ENCODE results near the gene SPINT2.
"Not testable (repeated sequence)": the region's sequence is repeated elsewhere in the genome, so short reads cannot be mapped to it uniquely, and the experiment has no call there.

The SPINT2 gene

DNA sequence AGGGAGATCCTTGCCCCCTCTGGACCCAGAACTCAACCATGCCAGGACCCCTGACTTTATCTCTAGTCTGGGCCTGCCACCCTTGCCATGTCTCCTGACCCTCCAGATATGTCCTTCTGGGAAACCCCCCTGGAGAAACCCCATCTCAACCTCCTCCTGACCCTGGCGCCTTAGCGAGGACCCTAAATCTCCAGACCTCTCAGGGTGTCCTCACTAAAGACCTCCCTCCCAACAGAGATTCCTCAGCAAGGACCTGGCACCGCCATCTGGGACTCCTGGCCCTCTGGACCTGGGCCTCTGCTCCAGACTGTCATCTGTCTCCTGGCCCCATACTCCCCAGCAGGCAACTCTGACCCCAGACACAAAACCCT lies 56.6 kb downstream of the SPINT2 start:
- no peak for DNase-seq (ENCODE audit: low read depth)

DNA sequence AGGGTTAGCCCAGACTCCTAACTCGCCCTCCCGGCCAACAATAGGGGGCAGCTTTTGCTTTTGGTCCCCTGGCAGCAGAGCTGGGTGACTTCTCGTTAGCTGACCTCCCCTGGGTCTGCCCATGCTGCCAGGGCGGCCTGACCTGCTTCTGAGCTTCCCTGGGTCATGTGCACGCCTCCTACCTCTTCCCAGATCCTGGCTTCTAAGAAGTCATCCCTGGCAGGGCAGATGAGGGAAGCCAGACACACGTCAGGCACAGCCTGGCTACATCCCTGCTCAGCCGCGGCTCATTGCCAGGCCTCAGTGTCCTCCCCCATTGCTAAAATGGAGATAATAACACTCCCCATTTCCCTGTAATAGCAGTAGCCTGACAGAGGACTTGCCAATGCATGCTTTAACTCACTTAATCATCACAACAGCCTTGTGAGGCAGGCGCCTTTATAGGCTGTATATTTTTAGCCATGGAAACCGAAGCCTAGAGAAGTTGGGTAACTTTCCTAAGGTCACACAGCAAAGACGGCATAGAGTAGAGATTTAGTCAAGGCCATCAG lies 57.3 kb downstream of the SPINT2 start:
- no peak for DNase-seq (ENCODE audit: low read depth)

DNA sequence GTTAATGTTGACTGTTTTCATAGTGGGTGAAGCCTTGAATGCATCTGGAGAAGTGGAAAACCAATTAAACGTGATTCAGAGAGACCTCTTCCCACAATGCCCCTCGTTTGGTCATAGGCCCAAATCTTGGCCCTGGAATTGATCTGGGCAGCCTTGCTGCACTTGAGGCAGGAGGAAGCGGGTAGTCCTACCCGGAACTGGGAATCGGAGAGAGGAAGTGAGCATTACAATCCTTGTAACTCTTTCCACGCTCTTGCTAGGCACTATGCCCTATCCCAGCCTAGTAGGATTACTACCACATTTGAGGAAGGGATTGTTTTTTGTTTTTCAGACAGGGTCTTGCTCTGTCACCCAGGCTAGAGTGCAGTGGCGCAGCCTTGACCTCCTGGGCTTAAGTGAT lies 58.9 kb downstream of the SPINT2 start:
- DNase-seq (ENCODE audit: low read depth) = no peak

DNA sequence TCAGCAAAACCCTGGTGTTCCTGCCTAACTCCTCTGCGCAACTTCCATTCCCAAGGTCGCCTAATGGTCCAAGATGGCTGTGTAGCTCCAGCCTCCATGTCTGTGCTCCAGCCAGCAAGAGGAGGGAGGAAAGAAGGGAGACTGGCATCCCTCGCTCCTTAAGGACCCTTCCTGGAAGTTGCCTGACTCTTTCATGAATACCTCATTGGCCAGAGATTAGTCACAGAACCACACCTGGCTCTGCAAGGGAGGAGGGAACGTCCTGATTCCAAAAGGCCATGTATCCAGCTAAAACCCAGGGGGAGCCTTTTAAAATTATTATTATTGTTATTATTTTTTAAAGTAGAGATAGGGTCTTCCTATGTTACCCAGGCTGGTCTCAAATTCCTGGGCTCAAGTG lies 60.1 kb downstream of the SPINT2 start:
- no peak for DNase-seq (ENCODE audit: low read depth)

DNA sequence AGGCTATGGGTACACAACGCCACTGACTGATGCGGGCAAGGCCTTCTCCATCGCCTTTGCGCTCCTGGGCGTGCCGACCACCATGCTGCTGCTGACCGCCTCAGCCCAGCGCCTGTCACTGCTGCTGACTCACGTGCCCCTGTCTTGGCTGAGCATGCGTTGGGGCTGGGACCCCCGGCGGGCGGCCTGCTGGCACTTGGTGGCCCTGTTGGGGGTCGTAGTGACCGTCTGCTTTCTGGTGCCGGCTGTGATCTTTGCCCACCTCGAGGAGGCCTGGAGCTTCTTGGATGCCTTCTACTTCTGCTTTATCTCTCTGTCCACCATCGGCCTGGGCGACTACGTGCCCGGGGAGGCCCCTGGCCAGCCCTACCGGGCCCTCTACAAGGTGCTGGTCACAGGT lies 62.2 kb downstream of the SPINT2 start:
- no peak for DNase-seq (ENCODE audit: low read depth)

DNA sequence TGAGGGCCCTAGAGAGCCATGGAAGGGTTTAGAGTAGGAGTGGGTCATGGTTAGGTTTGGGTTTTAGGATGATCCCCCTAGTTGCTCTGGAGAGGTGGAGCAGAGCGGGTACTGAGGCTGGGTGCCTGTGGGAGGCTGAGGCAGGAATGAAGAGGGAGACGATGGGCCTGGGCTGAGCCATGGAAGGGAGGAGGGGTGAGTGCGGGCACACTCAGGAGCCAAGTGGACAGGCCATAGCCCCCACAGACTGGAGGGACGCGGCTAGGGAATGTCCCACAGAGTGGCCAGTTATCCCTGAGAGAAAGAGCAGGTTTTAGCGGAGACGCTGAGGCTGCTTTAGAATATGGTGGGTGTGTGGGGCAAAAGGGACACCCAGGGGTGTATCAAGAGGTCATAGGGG lies 65.3 kb downstream of the SPINT2 start:
- no peak for DNase-seq (ENCODE audit: low read depth)

DNA sequence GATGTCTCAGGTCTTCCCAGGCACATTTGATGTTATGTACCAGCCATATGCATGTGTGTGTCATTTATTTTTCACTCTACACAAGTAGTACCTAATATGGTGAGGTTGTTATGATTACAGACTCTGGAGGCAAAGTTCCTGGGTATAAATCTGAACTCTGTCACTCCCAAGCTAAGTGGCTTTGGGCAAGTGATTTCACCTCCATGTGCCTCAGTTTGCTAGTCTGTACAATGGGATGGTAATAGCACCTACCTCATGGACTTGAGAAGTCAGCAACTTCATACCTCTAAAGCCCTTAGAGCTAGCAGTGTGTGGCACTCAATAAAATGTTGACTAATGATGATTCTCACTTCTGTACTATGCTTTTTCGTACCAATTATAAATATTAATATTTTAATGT lies 67.4 kb downstream of the SPINT2 start:
- no peak for DNase-seq (ENCODE audit: low read depth)

DNA sequence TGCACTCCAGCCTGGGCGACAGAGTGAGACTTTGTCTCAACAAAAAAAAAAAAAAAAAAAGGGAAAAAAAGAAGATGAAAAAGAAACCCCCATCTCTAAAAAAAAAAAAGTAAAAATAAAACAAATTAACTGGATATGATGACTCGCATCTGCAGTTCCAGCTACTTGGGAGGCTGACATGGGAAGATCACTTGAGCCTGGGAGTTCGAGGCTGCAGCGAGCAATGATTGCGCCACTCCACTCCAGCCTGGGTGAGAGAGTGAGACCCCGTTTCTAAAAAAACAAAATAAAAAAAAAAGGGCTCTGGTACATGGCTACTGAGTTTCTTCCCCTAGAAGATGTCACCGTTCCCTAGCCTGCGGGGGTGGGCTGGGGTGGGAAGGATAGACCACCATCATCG lies 68.9 kb downstream of the SPINT2 start:
- no peak for DNase-seq (ENCODE audit: low read depth)

DNA sequence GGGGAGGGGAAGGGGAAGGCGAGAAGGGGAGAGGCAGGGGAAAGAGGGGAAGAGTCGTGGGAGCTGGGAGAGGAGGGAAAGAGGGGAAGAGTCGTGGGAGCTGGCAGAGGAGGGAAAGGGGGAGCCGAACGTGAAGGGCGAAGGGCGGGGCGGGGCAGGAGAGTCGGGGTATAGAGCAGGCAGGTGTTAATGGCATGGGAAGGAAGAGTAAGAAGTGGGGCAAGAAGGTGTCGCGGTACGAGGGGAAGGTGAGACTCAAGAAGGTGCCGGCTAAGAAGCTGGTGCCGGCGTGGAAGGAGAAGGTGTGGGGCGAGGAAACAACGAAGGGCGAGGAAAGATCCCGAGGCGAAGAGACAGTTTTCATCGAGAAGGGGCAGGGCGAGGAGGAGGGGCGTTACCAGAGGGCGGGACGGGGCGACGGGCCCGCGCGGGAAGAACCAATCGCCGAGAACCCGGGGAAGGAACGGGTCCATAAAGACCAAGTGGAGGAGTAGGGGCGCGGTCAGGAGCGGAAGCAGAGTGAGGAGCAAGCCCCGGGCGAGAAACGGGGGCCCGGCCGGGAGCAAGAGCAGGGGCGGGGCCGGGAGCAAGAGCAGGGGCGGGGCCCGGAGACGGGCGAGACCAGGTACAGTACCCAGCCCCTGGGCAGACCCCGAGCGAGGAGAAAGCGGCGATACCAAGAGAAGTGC lies 71.7 kb downstream of the SPINT2 start:
- peak; percentile 81 for DNase-seq (ENCODE audit: low read depth)

DNA sequence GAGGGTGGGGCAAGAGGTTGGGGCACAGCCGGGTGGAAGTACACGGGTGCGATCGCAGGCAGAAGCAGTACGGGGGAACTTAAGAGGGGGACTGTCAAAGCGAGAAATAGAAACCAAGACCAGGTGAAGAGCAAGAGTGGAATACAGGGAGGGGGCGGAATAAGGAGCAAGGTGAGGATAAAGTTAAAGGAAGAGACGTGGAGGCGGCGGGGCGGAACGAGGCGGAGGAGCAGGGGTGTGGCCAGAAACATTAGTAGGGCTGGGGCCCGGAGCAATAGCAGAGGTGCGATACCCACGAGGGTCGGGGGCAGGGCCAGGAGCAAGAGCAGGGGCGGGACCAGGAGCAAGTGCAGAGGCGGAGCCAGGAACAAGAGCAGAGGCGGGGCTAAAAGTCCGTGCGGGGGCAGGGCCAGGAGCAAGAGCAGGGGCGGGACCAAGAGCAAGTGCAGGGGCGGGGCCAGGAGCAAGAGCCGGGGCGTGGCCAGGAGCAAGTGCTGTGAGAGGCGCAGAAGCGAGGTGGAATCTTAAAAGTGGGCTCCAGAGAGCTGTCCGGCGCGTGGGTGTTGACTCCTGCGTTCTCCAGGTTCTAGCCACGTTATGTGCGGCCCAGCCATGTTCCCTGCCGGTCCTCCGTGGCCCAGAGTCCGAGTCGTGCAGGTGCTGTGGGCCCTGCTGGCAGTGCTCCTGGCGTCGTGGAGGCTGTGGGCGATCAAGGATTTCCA lies 72.4 kb downstream of the SPINT2 start:
- peak; percentile 72 for DNase-seq (ENCODE audit: low read depth)

DNA sequence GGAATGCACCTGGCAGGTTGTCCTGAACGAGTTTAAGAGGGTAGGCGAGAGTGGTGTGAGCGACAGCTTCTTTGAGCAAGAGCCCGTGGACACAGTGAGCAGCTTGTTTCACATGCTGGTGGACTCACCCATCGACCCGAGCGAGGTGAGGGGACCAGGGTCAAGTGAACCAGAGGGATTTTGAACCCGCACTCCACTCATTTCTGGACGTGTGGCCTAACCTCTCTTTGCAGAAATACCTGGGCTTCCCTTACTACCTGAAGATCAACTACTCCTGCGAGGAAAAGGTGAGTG lies 72.9 kb downstream of the SPINT2 start:
- no peak for DNase-seq (ENCODE audit: low read depth)

DNA sequence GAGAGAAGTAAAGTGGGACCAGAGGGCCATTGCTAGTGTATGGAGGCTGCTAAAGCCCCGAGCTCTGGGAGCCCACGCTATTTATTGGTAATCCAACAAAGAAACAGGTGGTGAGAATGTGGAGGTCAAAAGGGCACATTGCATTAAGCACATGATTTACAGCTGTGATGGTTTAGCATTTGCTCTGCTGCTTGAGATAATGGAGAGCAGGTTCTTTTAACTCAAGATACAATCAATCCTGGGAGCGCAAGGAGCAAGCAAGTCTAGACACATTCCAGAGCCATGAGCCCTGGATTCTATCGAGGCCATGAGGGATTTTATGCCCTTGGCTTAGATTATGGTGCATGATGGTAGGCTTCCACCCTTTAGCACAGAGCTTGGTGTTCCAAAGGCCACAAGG lies 74.6 kb downstream of the SPINT2 start:
- not testable (repeated sequence) for DNase-seq (ENCODE audit: low read depth)

DNA sequence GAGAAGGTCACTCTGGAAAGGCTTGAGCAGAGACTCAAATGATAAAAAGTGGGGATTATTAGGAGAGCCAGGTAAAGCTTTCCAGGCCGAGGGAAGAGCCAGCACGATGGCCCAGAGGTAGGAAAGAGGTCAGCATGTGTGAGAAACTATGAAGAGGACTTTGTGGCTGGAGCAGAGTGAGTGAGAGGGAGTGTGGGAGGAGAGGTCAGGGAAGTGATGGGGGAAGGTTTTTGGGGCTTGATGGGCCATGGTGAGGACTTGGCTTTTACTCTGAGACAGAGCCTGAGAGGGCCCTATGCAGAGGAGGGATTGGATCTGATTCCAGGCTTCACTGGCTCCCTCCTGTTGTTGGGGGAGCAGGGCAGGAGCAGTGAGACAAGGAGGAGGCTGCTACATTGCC lies 76.6 kb downstream of the SPINT2 start:
- DNase-seq (ENCODE audit: low read depth) = no peak

Data from non-pigmented ciliary epithelial cell (primary cell).